Stimulated activated CD4-positive, alpha-beta T cell treated with anti-CD3 and anti-CD28 coated beads, TNF-alpha, amount 100 ng/mL, for 24 hours (primary cell): ENCODE data around the gene UTP11.

ENCODE experiments used
- DNase-seq, 3 experiments: peaks; one replicate each; pipeline ENCODE4 v3.0.0-alpha.2; 2020; ENCODE audit warnings: low read depth in 3 of 3

Gene UTP11

GRCh38 chr1:38071312-38072256, 59.0 kb downstream of the UTP11 start:
- no peak for DNase-seq

DNA sequence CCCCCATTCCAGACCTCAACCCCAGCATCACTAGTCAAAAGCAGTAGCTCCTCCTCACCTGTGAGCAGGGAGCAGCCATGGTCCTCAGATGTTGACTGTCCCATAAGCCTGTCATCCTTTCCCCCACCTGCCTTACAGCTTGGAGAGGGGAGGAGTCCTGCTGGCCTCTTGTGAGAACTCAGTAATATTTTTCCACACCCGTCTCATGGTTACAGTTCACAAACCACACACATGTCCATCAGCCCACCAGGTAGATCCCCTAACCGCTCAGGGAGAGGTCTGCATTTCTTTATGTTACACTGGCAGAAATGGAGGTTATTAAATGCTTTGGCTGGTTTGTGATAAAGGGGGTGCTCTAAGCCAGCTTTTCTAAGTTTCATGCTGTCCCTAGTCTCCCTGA, 60.3 kb downstream of the UTP11 start:
- DNase-seq, result no peak

DNA sequence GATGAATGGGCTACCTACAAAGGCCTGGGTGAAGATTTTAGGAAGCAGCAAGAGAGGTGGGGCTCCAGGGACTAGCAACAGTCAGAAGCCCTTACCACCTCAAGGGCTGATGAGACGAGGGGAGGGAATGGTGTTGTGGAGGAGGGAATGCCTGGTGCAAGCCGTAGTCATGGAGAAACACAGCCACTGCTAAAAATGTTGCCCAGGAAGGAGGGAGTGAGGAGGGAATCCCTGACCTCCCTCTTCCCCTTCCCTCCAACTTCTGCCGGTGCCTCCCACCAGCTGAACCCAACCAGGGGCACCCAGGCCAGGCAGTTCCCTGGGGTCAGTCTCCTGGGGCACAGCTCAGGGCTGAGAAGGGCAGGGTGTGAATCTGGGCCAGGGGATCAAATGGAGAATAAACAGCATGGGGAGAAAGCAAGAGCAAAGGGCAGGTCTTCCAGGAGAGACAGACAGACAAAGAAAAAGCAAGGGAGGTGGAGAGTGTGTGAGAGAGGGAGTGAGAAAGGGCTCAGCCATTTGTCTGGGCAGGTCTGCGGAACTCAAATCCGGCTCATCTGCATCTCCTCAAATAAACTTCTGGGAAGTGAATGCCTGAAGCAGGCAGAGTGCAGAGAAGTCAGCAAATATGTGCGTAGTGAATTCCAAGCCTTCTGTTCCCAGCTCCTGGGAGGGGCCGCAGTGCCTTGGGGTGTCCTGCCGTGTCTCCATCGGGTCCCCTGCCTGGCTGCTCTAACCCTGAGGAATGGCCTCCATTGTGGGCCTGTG, 61.2 kb downstream of the UTP11 start:
- DNase-seq, result no peak

- DNase-seq, result no peak
Observed at GRCh38 chr1:38074302-38074677, 61.8 kb downstream of the UTP11 start.
